Astrocyte (in vitro differentiated cells and primary cell): ENCODE data around the gene FFAR3.

Experiments used
- CTCF ChIP-seq: IDR thresholded peaks from 2 replicates; pipeline ENCODE4 v1.5.1; 2011; ENCODE audit warnings: low read depth, mild to moderate bottlenecking, inconsistent platforms, low read length, moderate library complexity; ENCODE audit not compliant: insufficient read depth
- EZH2 ChIP-seq: IDR thresholded peaks from 2 replicates; pipeline ENCODE4 v1.6.1; 2012; ENCODE audit warnings: mild to moderate bottlenecking, low read length, inconsistent platforms; ENCODE audit not compliant: insufficient read depth

DNA sequence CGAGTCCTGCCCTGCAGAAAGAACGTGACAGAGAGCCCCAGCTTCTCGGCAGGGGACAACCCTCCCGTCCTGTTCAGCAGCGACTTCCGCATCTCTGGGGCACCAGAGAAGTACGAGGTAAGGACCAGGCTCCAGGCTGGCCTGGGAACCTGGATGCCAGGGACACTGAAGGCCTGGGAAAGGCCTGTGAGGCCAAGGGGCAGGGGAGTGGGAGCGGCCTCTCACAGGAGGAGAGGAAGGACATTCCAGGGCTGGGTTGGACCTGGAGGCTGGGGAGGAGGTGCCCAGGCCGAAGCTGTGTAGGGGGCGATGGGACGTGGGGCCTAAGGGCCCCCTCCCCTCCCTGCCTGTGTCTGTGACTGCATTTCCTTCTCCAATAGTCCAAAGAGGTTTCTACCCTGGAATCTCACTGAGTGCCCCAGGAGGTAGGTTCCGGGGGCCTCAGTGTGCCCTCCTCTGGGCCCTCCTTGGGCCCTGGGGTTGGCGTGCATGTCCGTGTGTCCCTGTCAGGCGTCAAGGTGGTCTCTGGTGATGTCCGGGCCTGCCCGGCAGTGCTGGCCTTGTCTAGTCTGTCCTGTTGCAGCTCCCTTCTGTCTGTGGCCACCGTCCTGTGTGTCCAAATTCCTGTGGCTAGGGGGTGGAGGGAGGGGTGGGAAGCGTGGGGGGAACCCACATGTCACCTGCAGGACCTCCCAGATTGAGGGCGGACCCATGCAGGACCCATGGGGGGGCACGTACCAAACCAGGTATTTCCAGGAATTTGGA is 46.2 kb upstream of the FFAR3 start:
- TF ChIP-seq EZH2 = no peak
- TF ChIP-seq CTCF = no peak
